GM10847 (cell line): ENCODE measurements around the gene TEX264.

ENCODE experiments used
- POLR2A ChIP-seq: IDR thresholded peaks from 2 replicates; pipeline ENCODE4 v1.6.1; 2011; ENCODE audit not compliant: insufficient read length; ENCODE audit errors: extremely low read depth

TEX264 gene

DNA sequence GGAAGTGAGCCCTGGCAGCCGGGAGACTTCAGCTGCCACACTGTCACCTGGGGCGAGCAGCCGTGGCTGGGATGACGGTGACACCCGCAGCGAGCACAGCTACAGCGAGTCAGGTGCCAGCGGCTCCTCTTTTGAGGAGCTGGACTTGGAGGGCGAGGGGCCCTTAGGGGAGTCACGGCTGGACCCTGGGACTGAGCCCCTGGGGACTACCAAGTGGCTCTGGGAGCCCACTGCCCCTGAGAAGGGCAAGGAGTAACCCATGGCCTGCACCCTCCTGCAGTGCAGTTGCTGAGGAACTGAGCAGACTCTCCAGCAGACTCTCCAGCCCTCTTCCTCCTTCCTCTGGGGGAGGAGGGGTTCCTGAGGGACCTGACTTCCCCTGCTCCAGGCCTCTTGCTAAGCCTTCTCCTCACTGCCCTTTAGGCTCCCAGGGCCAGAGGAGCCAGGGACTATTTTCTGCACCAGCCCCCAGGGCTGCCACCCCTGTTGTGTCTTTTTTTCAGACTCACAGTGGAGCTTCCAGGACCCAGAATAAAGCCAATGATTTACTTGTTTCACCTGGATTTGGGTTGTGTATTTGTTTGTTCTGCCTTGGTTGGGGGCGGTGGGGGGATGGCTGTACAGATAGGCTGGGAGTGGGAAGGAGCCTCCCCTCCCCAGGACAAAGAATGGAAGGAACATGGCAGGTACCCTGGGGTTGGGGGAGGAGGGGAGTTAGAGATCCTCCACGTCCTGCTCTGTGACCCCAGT is 32.9 kb downstream of the TEX264 start:
- no peak for TF ChIP-seq POLR2A

DNA sequence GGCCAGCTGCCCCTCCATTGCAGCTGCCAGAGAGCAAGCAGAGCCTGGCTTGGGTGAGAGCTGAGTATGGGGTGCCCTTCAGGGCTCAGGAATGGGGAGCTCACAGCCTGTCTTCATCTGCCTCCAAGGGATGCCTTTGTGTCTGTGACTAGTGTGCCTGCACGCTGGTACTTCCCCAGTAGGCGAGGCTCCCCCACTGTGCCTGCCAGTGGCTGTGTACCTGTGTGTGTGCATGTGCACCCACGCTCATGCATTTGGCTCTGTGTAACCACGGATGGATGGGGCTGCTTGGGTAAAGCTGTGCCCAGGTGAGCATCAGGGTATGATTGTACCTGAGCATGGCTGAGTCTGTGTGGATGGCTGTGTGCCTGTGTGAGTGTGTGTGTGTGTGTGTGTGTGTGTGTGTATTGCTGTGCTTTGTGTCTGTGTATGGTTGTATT is 33.5 kb downstream of the TEX264 start:
- TF ChIP-seq POLR2A: no peak

DNA sequence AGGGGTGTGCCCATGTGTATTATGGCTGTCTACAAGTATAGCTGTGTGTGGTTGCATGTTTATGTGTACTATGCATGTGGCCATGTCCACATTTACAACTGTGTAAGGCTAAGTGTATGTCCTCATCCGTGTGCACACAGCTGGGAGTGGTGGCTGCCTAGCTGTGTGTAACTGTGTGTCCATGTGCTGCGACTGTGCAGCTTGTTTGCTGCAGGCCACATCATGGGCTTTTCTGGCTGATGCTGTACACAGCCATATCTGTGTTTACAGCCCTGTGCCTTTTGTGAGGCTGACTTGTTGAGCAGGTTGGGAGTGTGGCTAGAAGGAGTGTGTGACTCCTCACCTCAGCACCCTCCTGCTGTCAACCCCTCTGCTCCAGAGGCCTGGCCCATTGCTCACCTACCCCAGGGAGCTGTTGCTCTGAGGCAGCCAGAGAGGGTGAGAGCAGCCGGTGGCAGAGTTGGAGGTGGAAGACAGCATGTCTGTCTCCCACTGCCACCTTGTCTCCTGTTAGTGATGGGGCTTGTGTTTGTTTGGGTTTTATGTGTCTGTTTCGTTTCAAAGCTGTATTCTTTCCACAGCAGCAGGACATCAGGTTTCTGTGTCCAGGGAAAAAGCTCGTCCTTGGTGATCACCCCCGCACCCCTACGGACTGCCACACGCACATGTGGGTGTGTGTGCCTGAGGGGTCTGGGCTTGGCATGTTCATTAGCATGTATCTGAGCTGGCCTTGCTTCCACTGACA is 34.4 kb downstream of the TEX264 start:
- no peak for TF ChIP-seq POLR2A

DNA sequence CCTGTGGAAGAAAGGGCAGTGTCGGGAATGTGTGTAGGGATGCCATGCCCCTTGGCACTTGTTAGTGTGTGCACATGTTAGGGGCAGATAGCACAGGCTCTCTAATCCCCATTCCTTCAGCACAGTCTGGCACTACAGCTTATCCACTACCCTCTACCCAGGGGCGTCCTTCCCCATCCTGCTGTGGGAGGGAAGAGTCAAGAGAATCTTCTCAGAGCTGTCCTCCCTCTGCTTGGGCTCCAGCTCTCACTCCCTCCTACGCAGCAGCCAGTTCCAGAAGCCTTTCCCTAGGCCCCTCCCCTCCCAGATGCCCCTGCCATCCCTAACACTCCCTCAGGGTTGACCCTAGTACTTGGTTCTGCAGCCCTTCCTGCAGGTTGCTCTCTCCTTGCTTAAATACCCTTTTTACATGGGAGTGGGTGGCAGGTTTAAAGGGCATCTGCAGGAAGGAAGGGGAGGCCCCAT is 35.0 kb downstream of the TEX264 start:
- no peak for TF ChIP-seq POLR2A

DNA sequence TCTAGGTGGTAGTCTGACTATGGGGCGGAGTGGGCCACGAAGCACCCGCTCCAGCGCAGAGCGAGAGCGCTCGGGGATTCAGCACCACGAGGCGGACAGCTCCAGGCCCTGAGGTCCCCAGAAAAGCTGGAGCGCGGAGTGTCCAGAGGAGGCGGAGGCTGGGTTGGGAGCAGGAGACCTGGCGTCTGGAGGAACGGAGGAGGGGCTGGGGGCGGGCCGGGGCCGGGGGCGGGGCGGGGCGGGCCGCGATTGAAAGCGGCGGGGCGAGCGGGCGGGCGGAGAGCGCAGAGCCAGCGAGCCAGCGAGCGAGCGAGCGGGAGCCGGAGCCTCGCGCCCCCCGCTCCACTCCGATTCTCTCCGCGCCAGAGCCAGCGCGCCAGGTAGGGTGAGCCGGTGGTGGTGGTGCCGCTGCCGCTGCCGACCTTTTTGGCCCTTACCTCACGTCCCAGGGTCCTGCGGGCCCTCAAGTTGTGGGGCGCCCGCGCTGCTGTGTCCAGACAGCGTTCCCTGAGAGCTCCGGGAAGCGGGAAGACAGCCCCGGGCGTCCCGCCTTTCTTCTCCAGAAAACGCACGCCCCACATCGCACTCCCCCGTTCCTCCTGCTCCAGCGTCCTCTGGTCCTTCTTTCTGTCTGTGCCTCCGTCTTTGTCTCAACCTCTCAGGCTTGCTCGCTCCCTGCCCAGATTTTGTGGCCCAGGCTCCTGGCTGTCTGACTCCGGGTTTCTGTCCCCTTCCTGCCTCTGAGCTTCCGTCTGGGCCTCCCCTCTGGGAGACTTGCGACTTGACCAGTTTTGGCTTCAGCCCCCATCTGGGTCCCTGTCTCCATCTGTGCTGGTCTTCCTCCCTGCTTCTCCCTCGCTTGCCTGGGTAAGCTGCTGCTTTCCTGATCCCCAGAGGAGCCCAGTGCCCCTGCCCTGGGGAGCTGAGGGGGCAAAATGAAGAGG is 36.0 kb downstream of the TEX264 start, which contains the start of gene GRM2:
GRM2 (plus strand) TSS at position 281 of the 944 bp plus-strand sequence. CDS start 1,916 bp downstream, outside the sequence.
- TF ChIP-seq POLR2A: no peak

DNA sequence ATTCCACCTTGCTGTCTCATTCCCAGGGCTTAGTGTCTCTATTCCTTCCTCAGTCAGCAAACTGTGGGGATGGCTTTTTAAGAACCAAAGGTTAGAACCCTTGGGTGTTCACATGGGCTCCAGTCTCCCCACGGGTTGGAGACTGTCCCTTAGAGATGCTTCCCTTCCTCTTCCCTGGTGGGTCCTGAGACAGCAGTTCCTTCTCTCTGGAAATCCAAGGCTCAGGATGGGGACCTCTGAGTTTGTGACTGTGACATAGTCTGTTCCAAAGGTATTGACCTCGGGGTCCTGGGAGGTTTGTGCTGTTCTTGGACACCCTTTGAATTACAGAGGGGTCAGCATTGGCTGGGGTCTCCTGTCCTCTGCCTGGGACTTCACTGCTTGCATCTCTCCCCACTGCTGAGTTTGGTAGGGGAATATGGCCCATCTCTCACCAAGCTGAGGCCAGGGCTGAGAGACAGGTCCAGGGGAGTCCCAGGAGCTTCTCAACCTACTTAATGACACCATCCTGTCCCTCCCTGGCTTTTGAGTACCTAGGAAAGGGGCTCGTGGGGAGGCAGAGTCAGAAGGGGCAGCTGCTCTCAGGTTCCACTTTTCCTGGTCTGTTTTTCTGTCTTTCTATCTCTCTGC is 37.3 kb downstream of the TEX264 start:
- no peak for TF ChIP-seq POLR2A

DNA sequence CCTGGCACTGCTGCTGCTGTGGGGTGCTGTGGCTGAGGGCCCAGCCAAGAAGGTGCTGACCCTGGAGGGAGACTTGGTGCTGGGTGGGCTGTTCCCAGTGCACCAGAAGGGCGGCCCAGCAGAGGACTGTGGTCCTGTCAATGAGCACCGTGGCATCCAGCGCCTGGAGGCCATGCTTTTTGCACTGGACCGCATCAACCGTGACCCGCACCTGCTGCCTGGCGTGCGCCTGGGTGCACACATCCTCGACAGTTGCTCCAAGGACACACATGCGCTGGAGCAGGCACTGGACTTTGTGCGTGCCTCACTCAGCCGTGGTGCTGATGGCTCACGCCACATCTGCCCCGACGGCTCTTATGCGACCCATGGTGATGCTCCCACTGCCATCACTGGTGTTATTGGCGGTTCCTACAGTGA is 38.0 kb downstream of the TEX264 start:
- no peak for TF ChIP-seq POLR2A

DNA sequence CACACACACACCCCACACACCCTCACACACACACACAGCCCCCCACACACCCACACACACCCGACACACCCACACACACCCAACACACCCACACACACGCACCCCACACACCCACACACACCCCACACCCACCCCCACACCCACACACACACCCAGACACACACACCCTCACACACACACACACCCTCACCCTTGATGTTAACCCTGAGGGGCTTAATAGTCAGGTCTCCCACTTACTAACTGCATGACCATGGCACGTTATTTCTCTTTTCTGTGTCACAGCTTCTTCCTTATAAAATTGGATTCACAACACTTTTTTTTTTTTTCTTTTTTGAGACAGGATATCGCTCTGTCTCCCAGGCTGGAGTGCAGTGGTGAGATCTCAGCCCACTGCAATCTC is 38.6 kb downstream of the TEX264 start:
- TF ChIP-seq POLR2A: no peak

DNA sequence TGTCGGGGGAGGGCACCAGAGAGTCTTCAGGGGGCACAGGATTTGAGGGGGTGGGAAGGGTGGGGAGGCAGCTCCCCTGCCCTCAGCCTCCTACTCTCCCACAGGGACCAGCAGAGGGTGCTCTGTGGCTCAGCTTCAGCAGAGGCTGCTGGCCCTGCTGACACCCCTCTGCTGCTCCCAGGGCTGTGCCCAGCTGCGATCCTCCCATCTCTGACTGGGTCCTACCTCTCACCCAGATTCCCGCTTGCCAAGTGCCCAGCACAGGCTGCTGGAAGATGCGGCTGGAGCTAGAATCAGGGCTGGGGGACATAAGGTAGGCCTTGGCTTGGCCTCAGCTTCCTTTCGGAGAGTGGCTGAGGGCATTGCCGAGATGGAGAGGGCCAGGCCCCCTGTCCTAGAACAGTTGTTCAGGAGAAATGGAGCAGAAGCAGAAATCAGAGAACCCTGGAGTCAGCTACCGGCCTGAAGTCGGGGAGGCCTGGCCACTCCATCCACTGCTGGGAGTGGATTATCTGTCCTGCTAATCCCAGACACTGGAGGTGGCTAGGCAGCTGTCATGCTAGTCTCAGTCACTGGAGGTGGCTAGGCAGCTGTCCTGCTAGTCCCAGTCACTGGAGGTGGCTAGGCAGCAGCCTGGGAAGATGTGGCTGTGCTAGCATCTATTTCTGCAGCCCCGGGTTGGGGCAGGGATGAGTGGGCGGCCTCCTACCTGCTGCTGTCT is 39.7 kb downstream of the TEX264 start:
- no peak for TF ChIP-seq POLR2A

DNA sequence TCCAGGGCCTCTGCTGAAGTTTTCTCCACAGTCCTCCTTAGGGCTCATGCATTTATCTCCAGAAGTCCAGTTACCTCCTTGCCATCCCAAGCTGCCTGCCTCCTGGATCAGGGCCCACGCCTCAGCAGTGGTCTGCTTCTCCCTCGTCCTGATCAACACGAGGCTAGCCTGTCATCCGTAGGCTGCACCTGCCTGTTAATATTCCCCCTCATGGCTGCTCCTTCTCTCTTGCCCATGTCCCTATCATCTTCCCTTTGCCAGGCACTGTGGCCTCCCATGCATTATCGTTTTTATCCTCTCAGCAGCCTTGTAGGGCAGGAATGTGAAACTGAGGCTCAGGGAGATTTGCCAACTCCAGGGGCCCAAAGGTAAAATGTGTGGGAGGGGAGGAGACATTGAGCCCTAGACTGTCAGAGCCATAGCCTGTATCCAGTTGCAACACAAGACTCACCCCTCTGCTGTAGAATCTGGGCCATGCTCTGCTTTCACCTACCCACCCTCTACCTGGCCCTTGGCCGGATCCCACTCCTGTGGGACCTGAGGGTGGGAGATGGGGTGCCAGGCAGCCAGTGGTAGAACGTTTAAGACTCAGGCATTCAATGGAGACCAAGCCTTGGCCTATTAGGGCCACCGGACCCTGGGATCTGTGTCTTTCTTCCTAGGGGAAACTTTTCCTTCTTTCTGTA is 40.4 kb downstream of the TEX264 start:
- TF ChIP-seq POLR2A: no peak

DNA sequence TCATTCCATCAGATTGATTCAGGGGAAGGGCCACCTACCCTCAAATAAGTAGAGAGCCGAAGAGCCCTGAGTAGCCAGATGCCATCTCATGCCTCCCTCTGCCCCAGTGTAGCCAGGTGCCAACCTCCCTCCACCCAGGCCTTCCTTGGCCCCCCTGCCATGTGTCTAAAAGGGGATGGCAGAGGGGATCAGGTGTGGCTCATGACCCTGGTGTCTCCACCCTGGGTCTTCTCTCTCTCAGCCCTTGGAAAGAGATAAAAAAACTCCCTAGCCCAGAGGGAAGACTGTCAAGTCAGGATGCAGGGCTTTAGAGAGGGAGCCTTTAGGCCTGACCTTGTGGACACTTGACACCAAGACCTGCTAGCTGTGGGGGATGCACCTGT is 41.0 kb downstream of the TEX264 start:
- TF ChIP-seq POLR2A: no peak

DNA sequence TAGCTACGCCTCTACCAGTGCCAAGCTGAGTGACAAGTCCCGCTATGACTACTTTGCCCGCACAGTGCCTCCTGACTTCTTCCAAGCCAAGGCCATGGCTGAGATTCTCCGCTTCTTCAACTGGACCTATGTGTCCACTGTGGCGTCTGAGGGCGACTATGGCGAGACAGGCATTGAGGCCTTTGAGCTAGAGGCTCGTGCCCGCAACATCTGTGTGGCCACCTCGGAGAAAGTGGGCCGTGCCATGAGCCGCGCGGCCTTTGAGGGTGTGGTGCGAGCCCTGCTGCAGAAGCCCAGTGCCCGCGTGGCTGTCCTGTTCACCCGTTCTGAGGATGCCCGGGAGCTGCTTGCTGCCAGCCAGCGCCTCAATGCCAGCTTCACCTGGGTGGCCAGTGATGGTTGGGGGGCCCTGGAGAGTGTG is 41.5 kb downstream of the TEX264 start:
- TF ChIP-seq POLR2A: no peak

DNA sequence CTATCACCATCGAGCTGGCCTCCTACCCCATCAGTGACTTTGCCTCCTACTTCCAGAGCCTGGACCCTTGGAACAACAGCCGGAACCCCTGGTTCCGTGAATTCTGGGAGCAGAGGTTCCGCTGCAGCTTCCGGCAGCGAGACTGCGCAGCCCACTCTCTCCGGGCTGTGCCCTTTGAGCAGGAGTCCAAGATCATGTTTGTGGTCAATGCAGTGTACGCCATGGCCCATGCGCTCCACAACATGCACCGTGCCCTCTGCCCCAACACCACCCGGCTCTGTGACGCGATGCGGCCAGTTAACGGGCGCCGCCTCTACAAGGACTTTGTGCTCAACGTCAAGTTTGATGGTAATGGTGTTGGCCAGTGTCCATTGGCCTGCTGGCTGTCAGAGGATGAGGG is 41.9 kb downstream of the TEX264 start:
- no peak for TF ChIP-seq POLR2A
